MM.1S (cell line): ENCODE data around the gene HMX2.

Experiments used
- EZH2phosphoT487 ChIP-seq: fragments of 300-600 bp; sonication (generic); IDR thresholded peaks from 2 replicates; pipeline ENCODE4 v1.6.1; 2018; ENCODE audit warnings: antibody characterized with exemption, low read length
- TF ChIP-seq, protein P1 (sequence below): fragments of 300-600 bp; sonication (generic); IDR thresholded peaks from 2 replicates; pipeline ENCODE4 v1.5.1; 2016; ENCODE audit warnings: antibody characterized with exemption, low read length, mixed read lengths

DNA sequence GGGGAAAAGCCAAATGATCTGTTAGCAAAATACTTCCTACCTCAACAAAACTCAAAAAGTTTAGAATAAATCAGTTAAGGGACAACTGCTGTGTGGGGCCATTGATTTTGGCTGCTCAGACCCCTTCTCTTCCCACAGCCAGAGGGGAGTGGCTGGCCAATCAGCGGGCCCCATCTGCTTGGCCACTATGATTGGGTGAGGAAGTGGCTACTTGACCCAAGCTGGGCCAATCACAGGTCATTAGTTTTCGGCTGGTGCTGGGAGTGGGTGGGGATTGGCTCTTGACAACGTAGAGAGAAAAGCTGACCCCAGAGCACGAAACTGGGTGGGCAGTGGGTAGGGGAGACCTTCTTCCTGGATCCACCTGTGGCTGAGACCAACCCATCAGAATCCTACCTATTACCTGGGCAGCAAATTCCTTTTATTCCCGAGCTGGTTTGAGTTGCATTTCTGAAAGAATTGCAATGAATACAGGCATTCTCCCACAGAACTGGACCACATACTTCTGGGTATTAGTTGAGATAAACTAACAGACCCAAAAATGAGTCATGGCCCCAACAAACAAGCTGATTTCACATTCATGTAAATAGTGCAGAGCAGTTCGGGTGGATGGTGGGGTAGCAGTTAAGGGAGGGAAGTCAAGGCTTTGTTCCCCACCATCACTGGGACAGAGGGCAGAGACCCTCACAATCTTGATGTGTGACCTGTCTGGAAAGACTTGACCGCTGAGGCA, 47.7 kb upstream of the HMX2 start:
- no peak for TF ChIP-seq EZH2phosphoT487
- TF ChIP-seq, protein P1, sequence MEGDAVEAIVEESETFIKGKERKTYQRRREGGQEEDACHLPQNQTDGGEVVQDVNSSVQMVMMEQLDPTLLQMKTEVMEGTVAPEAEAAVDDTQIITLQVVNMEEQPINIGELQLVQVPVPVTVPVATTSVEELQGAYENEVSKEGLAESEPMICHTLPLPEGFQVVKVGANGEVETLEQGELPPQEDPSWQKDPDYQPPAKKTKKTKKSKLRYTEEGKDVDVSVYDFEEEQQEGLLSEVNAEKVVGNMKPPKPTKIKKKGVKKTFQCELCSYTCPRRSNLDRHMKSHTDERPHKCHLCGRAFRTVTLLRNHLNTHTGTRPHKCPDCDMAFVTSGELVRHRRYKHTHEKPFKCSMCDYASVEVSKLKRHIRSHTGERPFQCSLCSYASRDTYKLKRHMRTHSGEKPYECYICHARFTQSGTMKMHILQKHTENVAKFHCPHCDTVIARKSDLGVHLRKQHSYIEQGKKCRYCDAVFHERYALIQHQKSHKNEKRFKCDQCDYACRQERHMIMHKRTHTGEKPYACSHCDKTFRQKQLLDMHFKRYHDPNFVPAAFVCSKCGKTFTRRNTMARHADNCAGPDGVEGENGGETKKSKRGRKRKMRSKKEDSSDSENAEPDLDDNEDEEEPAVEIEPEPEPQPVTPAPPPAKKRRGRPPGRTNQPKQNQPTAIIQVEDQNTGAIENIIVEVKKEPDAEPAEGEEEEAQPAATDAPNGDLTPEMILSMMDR: no peak
